ENCODE results near the gene SLC27A6. TPM values are rescaled to one million over a fixed set of nuclear protein-coding genes. Genes with fewer than 3 reads are reported as not detected.

Gene SLC27A6
- total RNA-seq, 1 donor from 2014 or later: 7.4 TPM

GRCh38 chr5:129065721-129066120 lies 100.4 kb downstream of the SLC27A6 start:
- Histone ChIP-seq H3K27me3 (no peaks in the 10 kb centered on the region), H3K4me2 (no peak overlapping the region), H3K9ac (no peak overlapping the region), H3K4me3 (no peak overlapping the region), H3K79me2 (ENCODE audit: low read depth) (no peaks in the 10 kb centered on the region), H3K27ac (no peak overlapping the region), H3K36me3 (no peaks in the 10 kb centered on the region), H2AFZ (replicated peaks) (peak overlapping the region; percentile 77), H3K9me3 (ENCODE audit: low read depth) (no peaks in the 10 kb centered on the region), H3K4me1 (no peaks in the 10 kb centered on the region), H3F3A (ENCODE audit: low read depth) (no peaks in the 10 kb centered on the region), H4K20me1 (ENCODE audit: low read depth) (no peaks in the 10 kb centered on the region)
- TF ChIP-seq, protein P1, sequence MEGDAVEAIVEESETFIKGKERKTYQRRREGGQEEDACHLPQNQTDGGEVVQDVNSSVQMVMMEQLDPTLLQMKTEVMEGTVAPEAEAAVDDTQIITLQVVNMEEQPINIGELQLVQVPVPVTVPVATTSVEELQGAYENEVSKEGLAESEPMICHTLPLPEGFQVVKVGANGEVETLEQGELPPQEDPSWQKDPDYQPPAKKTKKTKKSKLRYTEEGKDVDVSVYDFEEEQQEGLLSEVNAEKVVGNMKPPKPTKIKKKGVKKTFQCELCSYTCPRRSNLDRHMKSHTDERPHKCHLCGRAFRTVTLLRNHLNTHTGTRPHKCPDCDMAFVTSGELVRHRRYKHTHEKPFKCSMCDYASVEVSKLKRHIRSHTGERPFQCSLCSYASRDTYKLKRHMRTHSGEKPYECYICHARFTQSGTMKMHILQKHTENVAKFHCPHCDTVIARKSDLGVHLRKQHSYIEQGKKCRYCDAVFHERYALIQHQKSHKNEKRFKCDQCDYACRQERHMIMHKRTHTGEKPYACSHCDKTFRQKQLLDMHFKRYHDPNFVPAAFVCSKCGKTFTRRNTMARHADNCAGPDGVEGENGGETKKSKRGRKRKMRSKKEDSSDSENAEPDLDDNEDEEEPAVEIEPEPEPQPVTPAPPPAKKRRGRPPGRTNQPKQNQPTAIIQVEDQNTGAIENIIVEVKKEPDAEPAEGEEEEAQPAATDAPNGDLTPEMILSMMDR (IDR thresholded peaks at IDR 0.05): no peak
- TF ChIP-seq EZH2 (IDR thresholded peaks at IDR 0.05) (no peak), EZH2phosphoT487 (IDR thresholded peaks at IDR 0.05) (no peak)
- Mint-ChIP-seq H3K4me3 (no peak overlapping the region), H3K36me3 (no peaks in the 10 kb centered on the region), H3K27me3 (ENCODE audit: insufficient read depth, low read depth) (no peaks in the 10 kb centered on the region), H3K4me1 (no peaks in the 10 kb centered on the region), H3K27ac (no peak overlapping the region), H3K9me3 (no peaks in the 10 kb centered on the region)
- DNase-seq (ENCODE audit: low spot score): no peak

DNA sequence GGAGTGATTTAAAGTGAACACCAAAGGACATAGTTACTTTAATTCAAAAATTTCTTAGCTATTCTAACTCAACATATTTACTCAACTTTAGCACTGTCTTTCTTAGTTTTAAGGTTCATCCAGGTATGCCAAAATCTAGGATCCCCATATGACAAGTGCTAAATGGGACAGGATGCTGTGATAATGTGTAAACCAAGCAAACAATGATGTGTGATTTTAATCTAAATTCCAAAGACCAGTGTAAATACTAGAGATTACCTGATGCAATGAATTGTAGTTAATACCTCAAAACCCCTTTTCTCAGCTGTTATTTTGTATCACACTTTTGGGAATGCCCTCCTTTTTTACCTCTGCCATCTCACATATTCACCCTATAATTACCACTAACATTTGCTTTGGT lies 102.5 kb downstream of the SLC27A6 start:
- TF ChIP-seq EZH2 (IDR thresholded peaks at IDR 0.05): no peak
- TF ChIP-seq, protein P1 (IDR thresholded peaks at IDR 0.05): no peak
- TF ChIP-seq EZH2phosphoT487 (IDR thresholded peaks at IDR 0.05): no peak
- Histone ChIP-seq H3K9me3 (ENCODE audit: low read depth) (no peaks in the 10 kb centered on the region), H3K9ac (no peak overlapping the region), H3K4me3 (no peak overlapping the region), H2AFZ (replicated peaks) (no peak overlapping the region), H3K4me2 (no peak overlapping the region), H3K4me1 (no peaks in the 10 kb centered on the region), H3K27ac (no peak overlapping the region), H3F3A (ENCODE audit: low read depth) (no peaks in the 10 kb centered on the region), H3K27me3 (no peaks in the 10 kb centered on the region), H4K20me1 (ENCODE audit: low read depth) (no peaks in the 10 kb centered on the region), H3K79me2 (ENCODE audit: low read depth) (no peaks in the 10 kb centered on the region), H3K36me3 (no peaks in the 10 kb centered on the region)
- DNase-seq (ENCODE audit: low spot score): no peak
- Mint-ChIP-seq H3K4me1 (no peaks in the 10 kb centered on the region), H3K36me3 (no peaks in the 10 kb centered on the region), H3K27ac (no peak overlapping the region), H3K9me3 (no peaks in the 10 kb centered on the region), H3K4me3 (no peak overlapping the region), H3K27me3 (ENCODE audit: insufficient read depth, low read depth) (no peaks in the 10 kb centered on the region)

DNA sequence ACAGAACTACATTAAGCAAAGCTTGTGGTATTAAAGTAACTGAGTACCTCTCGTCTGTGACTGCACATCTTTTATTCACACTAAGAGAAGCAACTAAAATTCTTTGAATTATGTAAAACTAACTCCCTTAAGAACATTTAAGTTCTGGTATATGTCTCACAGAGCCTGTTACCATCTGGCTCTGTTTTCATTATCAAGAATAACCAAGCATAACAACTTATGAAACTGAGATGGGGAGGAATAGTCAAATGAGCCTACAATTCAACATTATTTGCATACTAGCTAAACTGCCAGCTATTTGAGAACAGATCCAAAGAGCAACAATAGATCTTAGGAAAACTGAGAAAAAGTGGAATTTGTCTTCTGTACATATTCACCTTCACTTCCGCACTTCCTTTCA lies 104.0 kb downstream of the SLC27A6 start:
- Histone ChIP-seq H3K27ac (no peak overlapping the region), H3K4me3 (no peak overlapping the region), H3K27me3 (no peaks in the 10 kb centered on the region), H3K9ac (no peak overlapping the region), H3F3A (ENCODE audit: low read depth) (no peaks in the 10 kb centered on the region), H3K9me3 (ENCODE audit: low read depth) (no peaks in the 10 kb centered on the region), H3K79me2 (ENCODE audit: low read depth) (no peaks in the 10 kb centered on the region), H3K4me1 (no peaks in the 10 kb centered on the region), H3K36me3 (no peaks in the 10 kb centered on the region), H2AFZ (replicated peaks) (no peak overlapping the region), H4K20me1 (ENCODE audit: low read depth) (no peaks in the 10 kb centered on the region), H3K4me2 (no peak overlapping the region)
- TF ChIP-seq EZH2phosphoT487 (IDR thresholded peaks at IDR 0.05): no peak
- TF ChIP-seq, protein P1 (IDR thresholded peaks at IDR 0.05): no peak
- no peak for TF ChIP-seq EZH2 (IDR thresholded peaks at IDR 0.05)
- Mint-ChIP-seq H3K9me3 (no peaks in the 10 kb centered on the region), H3K4me3 (no peak overlapping the region), H3K27me3 (ENCODE audit: insufficient read depth, low read depth) (no peaks in the 10 kb centered on the region), H3K4me1 (no peaks in the 10 kb centered on the region), H3K27ac (no peak overlapping the region), H3K36me3 (no peaks in the 10 kb centered on the region)
- DNase-seq (ENCODE audit: low spot score): no peak
